DOHH2 (cell line): ENCODE results near the gene BAG2.

ENCODE experiments used
- CTCF ChIP-seq: fragments of 200-600 bp; sonication (generic); IDR thresholded peaks from one replicate; pipeline ENCODE4 v1.5.1; 2014; ENCODE audit warnings: antibody characterized with exemption, mild to moderate bottlenecking, low read depth, low read length; ENCODE audit not compliant: poor library complexity, severe bottlenecking
- EZH2phosphoT487 ChIP-seq: fragments of 200-600 bp; sonication (generic); IDR thresholded peaks from 2 replicates; pipeline ENCODE4 v1.6.1; 2017; ENCODE audit warnings: borderline replicate concordance, mild to moderate bottlenecking, antibody characterized with exemption, low read length, moderate library complexity, mixed read lengths

- TF ChIP-seq CTCF (no peak), EZH2phosphoT487 (no peak)
Measured at GRCh38 chr6:57172136-57173055, at the start of gene BAG2.
